HG03045 (cell line): ENCODE results near the gene ERBB3.
"Not testable (repeated sequence)": the region's sequence is repeated elsewhere in the genome, so short reads cannot be mapped to it uniquely, and the experiment has no call there.

Source experiments
- ATAC-seq: cut with Tn5 transposase; IDR thresholded peaks from one replicate; pipeline ENCODE4 v1.9.1; 2021; ENCODE audit warnings: mild to moderate bottlenecking, moderate library complexity; ENCODE audit not compliant: unreplicated experiment

Gene ERBB3

DNA sequence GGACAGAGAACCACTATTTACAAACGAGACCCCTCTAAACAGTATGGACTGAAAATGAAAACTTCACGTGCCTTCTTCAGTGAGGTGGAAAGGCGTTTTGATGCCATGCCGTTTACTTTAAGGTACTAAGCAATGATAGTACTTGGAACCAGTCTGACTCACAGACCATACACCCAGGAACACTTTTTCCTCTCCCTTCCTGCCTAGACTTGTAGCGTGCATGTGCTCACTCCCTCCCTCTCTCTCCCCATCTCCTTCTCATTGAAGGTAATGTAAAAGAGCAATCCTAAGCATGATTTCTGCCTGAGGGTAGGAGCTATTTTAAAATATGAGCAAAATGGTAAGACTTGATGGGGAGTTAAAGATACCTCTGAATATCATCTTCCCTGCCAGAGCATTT, 30.6 kb downstream of the ERBB3 start:
- no peak for ATAC-seq

DNA sequence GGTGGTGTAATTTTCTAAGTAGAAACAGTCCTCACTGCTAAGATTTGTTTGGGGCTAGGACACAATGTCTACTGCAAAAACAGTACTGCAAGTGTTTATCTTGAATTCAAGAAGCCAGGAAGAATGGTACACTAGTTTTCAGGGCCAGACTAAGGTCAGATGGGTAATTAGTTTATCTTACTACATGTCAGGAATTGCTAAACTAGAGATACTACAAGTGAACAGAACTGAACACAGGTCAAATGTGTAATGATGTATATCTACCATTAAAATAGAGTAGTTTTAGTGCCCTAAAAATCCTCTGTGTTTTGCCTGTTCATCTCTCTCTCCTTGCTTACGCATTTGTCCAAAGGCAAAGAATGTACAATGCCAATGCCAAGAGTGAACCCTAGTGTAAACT, 34.1 kb downstream of the ERBB3 start:
- no peak for ATAC-seq

DNA sequence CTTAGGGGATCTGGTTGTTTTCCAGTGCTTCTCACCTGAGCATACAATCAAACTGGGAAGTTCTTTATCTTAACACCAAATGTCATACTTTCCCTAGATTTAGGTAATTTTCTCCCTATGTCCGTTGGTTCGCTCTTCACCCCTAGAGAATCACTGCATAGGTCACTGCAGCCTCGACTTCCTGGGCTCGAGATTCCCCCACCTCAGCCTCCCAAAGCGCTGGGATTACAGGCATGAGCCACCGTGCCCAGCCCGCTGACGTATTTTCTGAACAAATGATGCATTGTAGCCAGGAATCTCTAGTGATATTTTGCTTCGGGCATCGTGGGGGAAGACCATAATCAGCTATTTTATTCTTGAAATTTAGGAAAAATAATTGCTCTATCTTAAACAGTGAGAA, 35.4 kb downstream of the ERBB3 start:
- no peak for ATAC-seq

DNA sequence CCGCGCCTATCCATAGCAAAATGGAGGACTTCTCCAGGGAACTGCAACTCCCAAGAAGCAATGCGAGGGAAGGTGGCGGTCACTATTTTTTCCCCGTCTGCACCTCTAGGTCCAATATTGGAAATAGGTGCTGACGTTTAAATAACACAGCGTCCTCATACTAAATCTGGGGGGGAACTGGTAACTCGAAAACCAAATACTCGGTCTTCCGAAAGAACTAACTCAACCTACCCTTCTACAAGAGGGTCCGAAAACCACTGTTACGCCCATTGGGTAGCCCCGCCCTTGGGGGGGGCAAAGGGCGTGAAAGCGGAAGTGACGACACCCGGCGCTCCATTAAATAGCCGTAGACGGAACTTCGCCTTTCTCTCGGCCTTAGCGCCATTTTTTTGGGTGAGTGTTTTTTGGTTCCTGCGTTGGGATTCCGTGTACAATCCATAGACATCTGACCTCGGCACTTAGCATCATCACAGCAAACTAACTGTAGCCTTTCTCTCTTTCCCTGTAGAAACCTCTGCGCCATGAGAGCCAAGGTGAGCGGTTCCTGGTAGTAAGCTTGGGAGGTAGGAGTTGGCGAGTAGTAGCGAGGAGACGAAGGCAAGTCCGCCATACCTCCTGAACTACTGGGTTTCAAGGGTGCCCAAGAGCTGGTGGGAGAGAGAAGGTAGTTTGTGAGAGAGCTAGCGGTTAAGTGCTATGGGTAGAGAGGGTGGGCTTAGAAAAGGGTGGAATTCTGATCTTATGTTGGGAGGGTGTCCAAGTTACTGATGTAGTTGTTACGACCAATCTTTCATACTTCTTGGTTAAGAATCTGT, 36.5 kb downstream of the ERBB3 start, which contains the start of gene RPL41:
TSS of gene RPL41 (plus strand) at position 367 of the 815 bp plus-strand sequence.
- peak; percentile 38 for ATAC-seq

DNA sequence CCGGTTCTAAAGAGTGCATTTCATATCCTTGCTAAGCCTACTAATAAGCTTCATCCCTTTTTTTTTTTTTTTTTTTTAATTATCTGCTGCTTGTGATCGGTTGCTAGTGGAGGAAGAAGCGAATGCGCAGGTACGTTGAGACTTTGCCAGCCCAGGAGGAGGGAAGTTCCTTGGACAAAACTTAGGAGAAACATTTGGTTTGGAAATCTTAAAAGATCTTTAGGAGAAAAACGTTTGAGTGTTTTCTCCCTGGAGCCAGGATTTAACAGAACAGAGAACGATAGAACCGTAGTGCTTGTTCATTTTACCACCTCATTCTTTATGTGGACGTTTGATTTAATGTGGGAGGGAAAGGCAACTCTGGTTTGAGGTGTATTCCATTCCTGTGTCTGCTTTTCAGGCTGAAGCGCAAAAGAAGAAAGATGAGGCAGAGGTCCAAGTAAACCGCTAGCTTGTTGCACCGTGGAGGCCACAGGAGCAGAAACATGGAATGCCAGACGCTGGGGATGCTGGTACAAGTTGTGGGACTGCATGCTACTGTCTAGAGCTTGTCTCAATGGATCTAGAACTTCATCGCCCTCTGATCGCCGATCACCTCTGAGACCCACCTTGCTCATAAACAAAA, 37.2 kb downstream of the ERBB3 start:
- ATAC-seq = not testable (repeated sequence)

DNA sequence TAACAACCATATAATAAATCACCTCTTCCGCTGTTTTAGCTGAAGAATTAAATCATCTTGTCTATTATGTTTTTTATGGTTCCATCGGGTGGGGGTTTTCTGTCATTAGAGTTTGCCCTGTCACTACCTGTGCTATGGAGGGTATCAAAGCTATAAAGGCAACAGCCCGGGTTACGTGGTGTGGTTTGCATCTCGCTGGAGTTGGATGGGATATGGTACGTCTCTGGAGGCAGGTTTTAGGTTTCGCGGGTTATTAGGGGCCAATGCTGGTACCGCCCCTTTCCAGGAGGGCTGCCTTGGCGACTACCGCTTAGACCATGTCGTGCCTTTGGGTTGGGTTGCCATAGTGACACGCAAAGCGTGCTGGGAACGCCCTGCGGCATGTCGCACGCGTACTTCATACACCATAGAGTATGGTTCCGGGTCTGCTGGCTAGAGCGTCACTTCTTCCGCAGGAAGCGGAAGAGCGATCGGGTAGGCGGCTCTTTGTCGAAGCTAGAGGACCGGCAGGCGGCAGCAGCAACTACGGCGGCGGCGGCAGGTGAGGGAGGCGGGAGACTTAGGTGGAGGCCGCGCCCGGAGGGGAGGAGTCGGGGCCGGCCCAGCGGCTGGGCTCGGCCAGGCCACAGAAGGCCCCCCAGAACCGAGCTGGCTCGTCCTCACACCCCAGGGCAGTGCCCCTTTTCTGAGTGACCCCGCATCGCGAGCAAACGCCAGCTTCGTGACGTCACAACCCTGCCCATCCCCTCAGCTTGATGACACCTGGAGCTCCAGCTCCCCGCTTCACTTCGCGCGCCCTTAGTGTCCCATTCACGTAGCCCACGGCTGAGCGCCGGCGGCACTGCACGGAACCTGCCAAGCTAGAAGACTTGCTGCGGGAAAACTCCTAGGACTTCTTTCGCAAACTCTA, 38.1 kb downstream of the ERBB3 start, which contains the start of gene ZC3H10:
TSS of gene ZC3H10 (plus strand) at position 489 of the 910 bp plus-strand sequence. CDS start 2,297 bp downstream, outside the sequence.
- ATAC-seq = peak; percentile 83

DNA sequence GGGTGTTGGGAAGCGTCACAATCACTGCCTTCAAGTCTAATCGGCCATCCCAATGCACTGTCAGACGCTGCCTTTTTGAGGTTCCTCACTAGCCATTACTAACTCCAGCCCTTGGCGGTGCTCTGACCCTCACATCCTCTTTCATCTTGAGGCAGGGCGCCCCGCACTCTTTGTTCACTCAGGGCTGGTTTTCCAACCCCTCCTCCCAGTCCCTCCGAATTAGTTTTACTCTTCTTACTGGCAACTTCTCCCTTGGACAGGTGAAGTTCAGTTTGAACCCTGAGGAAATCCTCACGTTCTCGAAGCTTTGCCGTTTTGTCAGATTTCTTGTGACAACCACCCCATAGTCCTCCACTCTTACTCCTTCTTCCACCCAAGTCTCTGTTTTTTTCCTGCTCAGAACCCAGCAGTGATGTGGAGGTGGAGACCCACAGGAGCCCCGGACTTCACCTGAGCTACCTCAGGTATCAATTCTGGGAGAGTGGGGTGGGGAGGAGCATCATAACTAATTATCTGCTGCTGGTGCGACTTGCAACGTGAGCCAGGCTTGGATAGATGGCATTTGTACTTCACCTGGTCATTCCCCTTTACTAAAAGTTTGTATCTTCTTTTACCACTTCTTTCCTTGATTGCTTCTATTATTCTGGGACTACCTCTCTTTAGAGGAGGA, 38.9 kb downstream of the ERBB3 start:
- peak; percentile 1 for ATAC-seq

DNA sequence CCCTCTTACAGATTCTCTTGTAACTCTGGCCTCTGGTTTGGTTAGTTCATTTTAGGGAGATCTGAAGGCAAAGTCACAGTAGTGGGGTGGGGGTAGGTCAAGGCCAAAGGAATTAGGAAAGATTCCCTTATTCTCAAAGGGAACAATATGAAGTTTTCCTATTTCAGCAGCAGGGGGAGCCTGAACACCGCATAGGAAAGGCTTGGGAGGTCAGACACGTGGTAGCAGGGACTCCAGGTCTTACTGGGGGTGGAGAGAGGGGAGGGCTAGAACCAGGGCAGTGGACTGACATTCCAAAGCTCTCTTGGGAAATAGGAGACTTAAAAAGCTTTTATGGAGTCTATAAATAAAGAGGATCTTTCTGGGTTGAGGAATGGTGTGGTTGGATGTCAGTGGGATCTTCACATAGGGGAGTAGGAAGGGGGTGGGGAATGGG, 39.4 kb downstream of the ERBB3 start:
- ATAC-seq = no peak

DNA sequence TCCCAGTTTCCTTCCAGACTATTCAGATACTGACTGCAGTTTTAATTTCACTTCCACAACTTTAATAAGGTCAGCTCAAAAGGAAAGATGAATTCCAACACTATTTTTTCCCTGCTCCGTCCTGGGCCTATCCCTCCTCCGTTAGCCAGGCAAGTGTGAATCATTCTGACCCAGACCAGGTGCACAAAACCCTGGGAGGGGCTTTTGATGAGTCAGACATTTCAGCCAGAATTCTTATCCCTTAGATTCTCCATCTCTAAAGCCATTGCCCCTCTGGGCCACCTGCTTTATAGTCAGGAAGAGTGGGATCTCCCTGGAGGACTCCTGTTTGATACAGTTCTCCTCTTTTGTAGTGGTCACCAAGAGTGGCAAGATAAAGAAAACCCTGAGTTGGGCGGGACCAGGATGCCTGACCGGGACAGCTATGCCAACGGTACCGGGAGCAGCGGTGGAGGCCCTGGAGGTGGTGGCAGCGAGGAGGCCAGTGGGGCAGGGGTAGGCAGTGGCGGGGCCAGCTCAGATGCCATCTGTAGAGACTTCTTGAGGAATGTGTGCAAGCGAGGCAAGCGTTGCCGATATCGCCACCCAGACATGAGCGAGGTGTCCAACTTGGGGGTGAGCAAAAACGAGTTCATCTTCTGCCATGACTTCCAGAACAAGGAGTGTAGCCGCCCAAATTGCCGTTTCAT, 40.3 kb downstream of the ERBB3 start:
- no peak for ATAC-seq

DNA sequence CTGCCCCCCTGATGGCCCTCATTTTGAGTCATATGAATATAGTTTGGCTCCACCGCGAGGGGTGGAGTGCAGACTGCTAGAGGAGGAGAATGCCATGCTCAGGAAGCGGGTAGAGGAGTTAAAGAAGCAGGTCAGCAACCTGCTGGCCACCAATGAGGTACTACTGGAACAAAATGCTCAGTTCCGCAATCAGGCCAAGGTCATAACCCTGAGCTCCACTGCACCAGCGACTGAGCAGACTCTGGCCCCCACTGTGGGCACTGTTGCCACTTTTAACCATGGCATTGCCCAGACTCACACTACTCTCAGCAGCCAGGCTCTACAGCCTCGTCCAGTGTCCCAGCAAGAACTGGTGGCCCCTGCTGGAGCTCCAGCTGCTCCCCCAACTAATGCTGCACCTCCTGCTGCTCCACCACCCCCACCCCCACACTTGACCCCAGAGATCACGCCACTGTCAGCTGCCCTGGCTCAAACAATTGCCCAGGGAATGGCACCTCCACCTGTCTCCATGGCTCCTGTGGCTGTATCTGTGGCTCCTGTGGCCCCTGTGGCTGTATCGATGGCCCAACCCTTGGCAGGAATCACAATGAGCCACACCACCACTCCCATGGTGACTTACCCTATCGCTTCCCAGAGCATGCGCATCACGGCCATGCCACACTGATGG, 41.4 kb downstream of the ERBB3 start:
- no peak for ATAC-seq

DNA sequence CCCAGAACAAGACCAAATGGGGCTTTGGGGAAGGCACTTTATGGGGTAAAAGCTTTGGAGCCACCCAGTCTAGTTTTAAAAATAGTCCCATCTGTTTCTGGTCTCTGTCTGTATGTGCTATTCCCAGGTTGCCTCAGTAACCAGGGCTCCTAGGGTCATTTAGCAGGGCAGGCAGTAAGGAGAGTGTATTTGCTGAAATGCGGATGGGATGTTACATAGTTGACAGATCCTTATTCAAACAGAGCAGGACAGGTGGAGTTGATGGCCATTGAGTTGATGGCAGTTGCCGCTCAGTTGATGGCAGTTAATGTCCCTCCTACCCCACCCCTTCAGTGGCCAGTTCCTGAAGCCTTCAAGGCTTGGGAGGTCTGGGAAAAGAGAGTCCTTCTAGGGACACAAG, 42.7 kb downstream of the ERBB3 start:
- ATAC-seq = no peak

DNA sequence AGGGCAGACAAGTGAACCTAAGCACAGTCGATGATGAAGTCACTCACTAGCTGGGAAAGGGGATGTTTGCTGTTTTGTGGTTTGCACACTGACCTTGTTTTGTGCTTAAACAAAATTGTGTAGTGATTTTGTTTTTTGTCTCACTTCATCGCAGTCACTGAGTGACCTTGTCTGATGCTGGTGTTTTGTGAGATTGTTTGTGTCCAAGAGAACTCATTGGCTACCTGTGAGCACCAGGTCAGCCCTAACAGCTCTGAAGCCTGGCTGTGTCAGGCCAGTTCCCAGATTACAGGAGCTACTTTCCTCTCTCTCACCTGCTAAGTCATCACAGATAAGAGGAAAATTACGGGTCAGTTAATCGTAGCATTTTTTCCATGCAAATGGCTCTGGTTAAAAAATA, 44.2 kb downstream of the ERBB3 start:
- ATAC-seq = no peak

DNA sequence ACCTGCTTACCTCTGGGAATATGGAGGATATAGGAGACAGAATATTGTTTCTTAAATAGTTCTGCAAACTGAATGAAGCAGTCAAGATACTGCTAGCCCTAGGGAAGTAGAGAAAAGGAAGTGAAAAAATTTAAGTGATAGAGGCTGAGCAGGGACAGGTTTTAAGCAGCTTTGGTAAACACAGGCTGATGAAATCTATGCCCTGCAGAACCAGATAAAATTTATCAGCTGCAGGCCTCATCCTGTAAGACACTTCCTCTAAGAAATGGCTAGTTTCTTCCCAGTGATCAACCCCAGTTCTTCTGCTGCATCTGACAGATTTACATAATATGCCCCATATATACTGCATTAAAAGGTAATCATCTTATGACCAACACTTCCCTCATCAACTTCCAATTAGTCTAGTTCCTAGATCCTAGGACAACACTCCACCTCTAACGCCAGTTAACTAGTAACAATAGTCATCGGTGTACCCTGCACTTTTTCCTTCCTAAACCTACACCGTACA, 46.8 kb downstream of the ERBB3 start:
- no peak for ATAC-seq

DNA sequence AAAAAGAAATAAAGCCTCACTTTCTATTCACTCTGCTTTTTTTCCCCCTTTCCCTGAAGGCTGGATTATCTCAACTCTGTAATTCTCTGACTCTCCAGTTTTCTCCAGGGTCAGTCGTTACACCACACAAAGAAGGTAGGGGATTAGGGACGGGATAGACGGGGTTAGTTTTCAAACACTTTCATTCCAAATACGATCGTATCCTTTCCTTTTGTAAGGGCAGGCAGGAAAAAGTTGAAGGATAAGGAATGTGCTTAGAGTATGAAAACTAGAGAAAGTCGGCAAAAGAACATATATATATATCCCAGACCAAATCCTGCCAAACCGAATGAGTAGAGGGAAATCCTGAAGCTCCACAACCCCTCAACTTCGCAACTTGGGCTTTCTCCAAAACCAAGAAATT, 47.5 kb downstream of the ERBB3 start:
- no peak for ATAC-seq

DNA sequence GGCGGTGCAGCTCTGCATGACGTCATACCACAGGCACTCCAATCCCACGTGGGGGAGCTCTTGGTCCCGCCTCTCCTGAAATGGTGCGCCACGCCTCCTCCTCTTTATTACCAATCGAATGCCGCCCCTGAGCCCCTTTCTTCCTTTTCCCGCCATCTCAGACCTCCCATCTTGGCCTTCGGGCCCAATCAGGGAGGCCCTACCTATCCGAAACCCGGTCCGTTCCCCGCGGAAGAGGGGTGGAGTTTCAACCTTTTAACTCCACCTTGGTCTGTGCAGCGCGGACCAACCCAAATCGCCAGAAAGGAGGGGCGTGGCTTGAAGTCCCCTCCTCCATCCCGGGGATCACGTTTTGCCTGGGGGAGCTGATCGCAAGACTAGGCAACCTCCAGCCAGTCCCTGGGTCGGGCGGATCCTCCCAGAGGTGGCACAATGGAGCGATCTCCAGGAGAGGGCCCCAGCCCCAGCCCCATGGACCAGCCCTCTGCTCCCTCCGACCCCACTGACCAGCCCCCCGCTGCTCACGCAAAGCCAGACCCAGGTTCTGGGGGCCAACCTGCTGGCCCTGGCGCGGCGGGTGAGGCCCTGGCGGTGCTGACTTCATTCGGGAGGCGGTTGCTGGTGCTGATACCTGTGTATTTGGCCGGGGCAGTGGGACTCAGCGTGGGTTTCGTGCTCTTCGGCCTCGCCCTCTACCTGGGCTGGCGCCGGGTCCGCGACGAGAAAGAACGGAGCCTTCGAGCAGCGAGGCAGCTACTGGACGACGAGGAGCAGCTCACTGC, 48.1 kb downstream of the ERBB3 start, which contains the start of gene ESYT1:
TSS of gene ESYT1 (plus strand) at position 380 of the 782 bp plus-strand sequence. CDS start at position 433, 53 bp downstream.
- peak; percentile 91 for ATAC-seq

DNA sequence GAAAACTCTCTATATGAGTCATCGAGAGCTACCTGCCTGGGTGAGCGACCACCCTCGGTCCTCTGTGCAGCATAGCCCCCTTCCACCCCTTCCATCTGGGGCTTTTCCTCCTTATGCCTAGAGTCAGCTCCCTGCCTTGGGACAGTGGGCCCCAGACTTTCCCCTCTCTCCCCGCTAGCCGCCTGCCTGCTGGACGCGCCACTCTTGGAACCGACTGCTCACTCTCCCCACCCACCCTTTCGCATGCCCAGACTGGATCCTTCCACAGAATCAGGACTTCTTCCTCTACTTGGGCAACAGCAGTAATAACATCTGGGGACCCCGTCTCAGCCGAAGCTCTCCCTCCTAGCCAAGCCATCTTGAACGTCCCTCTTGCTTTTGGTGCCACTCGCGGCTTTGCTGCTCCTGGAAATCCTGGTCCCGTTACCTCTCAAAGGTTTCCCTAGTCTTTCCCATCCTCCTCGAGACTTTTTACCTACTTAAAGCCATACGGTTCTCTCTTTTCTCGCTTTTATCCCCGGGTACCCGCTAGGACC, 48.8 kb downstream of the ERBB3 start:
- ATAC-seq = no peak

DNA sequence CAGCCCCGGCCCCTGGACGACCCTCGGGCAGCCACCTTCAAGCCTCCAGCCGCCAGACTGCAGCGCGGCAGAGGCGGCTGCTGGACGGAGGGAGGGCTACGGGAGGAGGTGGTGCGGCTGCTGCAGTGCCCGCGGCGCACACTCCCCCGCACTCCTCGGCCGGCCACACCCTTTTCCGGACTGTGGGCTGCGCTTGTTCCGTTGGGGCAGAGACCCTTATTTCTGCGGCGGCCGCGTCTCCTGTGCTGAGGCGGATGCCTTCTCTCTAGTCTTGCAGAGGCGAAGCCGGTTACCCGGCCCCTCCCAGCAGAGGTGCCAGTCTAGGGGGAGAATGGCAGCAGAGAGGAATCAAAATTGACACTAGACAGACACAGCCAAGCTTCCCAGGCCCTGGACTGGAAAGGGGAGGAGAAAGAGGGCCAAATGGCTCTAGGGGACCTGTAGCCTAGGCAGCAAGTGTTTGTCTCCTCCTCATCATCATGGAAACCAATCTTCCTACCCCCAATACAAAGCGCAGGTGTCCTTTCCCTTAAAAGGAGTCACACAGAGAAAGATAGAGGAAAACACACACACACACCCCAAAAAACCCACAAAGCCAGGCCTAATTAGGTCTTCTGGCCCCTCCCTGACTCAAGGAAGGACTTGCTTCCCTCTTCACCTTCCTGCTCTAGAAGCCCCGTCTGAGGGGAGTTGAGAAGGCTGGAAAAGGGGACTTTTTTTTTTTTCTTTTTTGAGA, 49.4 kb downstream of the ERBB3 start:
- ATAC-seq = peak; percentile 35
